Measurements from ENCODE around the gene CEP126.

DNA sequence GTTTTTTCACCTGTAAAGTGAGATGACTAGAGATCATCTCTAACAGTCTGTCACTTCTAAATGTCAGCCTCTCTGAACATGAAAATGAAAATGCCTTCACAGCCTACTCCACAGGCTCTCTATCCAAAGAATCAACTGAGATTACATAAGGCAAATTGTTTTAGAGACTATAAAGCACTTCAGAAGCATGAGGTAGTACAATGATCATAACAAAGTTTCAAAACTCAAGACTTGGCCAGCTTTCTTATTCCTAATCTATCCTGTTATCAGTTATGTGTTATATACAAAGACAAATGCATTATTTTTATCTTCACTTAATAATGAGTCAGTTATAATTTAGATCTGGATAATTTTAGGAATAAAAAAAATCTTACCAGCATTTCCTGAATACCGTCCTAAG lies 20.3 kb upstream of the CEP126 start:
- TF ChIP-seq EZH2 (optimal IDR thresholded peaks at IDR 0.05; ENCODE audit: low read depth, low read length), result no peak
- TF ChIP-seq, protein P1, sequence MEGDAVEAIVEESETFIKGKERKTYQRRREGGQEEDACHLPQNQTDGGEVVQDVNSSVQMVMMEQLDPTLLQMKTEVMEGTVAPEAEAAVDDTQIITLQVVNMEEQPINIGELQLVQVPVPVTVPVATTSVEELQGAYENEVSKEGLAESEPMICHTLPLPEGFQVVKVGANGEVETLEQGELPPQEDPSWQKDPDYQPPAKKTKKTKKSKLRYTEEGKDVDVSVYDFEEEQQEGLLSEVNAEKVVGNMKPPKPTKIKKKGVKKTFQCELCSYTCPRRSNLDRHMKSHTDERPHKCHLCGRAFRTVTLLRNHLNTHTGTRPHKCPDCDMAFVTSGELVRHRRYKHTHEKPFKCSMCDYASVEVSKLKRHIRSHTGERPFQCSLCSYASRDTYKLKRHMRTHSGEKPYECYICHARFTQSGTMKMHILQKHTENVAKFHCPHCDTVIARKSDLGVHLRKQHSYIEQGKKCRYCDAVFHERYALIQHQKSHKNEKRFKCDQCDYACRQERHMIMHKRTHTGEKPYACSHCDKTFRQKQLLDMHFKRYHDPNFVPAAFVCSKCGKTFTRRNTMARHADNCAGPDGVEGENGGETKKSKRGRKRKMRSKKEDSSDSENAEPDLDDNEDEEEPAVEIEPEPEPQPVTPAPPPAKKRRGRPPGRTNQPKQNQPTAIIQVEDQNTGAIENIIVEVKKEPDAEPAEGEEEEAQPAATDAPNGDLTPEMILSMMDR (IDR thresholded peaks at IDR 0.05; ENCODE audit: low read length), result no peak
- no peak for TF ChIP-seq EZH2phosphoT487 (IDR thresholded peaks at IDR 0.05; ENCODE audit: low read length)

All from MM.1S (cell line).